Measurements from ENCODE around the gene TNFSF11.
"Not testable (repeated sequence)": the region's sequence is repeated elsewhere in the genome, so short reads cannot be mapped to it uniquely, and the experiment has no call there.

The TNFSF11 gene

DNA sequence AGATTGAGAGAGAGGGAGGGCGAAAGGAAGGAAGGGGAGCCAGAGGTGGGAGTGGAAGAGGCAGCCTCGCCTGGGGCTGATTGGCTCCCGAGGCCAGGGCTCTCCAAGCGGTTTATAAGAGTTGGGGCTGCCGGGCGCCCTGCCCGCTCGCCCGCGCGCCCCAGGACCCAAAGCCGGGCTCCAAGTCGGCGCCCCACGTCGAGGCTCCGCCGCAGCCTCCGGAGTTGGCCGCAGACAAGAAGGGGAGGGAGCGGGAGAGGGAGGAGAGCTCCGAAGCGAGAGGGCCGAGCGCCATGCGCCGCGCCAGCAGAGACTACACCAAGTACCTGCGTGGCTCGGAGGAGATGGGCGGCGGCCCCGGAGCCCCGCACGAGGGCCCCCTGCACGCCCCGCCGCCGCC lies at the start of gene TNFSF11:
Gene TNFSF11 (plus strand): TSS at position 142 of the 400 bp plus-strand sequence. CDS start 152 bp downstream, at position 294.
- no peak for FAIRE-seq

DNA sequence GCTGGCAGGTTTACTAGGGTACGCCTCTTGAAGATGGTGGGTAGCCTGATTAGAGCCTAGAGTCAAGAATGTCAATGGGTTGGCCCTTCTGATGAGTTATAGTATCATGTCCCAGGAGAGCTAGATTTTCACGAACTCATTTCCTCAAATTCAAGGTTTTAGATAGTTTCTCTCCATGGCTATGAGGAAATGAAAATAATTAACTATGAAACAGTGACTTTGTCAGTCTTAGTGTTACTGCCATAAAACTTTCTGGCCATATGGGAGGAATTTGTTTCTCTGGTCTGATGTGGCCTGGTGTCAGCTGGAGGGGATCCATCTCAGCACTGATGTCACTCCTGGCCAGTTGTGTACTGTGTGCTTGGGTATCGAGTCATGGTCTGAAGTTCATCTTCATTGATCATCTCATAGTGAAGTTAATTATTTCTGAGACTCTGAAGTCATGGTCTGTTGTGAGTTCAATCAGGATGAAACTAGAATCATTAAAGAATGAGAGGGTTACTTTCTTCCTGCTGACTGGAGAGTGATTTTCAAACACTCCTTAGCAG lies 49.4 kb upstream of the TNFSF11 start:
- FAIRE-seq = no peak

- no peak for FAIRE-seq
Observed at GRCh38 chr13:42525035-42525504, 48.9 kb upstream of the TNFSF11 start.

DNA sequence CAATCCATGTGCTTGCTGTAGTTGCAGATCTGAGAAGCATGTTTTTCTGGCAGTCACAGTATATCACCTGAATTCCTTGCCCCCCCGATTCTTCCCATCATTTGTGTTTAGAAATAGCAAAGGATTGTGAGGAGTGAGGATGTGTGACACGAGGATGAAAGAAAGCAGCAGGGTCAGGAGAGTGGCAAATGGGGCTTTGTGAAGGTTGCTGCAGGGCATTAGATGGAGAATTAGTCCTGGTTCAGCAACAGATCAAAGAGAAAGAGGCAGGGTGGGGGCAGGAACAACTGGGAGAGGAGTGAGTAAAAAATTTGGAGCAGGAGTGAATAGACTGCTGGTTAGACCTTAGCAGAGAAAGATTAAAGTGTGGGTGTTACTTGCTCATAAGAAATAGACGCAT lies 47.7 kb upstream of the TNFSF11 start:
- FAIRE-seq = no peak

GRCh38 chr13:42526804-42527203 lies 47.1 kb upstream of the TNFSF11 start:
- FAIRE-seq = no peak

DNA sequence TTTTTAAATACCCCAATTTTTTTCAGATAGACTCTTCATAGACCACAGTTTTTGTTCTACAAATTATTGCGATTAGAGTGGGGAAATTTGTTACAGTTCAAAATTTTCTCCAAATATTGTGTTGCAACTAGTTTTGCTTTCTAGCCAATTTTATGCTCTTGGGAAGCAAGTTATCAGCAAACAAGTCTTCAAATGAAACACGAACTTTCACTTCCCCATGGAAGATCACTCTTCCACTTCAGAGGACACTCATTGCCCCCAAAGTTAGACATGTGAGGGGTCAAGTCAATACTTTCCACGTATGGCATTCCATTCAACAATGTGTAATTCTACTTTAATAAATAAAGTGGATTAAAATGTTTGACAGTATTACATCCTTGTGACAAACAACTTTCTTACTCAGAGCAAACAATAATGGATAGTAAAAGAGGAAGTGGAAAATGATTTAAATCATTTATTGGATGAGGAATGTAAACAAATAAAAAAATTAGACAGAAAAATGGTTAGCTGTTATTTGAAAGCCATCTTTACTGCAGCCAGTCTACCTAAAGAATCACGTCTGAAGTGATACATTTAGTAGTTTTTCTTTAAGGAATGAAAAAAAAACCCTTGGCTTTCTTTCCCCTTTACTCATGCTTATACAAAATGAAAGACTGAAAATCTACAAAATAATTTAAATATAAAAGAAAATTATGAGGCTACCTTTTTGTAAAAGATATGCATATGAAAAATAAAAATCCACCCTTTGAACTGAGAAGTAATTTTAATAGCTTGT lies 41.2 kb upstream of the TNFSF11 start:
- FAIRE-seq = no peak

DNA sequence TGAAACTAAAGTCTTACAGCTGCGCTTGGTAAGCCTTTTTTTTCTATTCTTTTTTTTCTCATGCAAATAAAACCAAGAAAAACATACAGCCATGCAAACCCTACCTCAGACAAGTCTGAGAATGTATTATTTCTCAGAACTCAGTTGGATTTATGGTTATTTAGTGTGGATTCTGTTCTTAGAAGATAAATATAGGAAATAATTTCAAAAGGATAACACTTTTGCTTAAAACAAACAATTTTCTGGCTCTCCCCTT lies 40.7 kb upstream of the TNFSF11 start:
- FAIRE-seq = no peak

- no peak for FAIRE-seq
Observed at GRCh38 chr13:42534785-42535184, 39.2 kb upstream of the TNFSF11 start.

DNA sequence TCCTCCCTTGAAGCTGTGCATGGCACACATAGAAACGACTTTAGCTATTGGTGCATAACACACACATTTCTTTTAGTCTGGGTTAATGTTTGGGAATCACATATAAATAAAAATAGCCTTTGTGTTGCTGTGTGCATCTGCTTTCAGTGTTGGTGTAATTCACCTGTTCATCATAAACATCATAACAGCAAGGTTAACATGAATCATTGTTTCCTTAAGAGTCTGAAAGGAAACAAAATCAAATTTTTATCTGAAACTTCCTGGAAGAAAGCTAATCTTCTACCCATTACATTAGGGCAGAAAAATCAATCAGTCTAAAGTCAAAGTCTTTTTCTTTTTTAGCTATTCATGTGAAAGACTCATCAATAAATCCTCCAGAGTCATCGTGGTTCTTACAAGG lies 35.0 kb upstream of the TNFSF11 start:
- no peak for FAIRE-seq

DNA sequence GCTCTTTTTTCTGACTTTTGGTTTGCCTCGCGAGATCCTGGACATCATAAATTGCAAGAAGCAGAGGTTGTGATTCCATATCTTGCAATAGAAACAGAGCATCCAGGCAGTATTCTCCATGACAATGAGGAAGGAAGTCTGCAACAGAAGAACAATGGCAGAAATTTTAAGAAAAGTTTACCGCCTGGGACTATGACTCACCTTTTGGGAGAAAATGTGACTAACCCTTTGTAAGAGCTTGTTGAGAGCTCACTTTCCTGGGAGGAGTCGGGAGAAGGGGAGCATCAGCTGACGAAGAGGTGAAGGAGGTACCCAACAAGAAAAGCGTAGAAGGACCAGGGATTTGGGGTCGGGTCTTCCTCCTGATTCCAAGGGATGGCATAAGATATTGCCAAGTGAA lies 34.3 kb upstream of the TNFSF11 start:
- no peak for FAIRE-seq

- no peak for FAIRE-seq
Observed at GRCh38 chr13:42543215-42543797, 30.6 kb upstream of the TNFSF11 start.

DNA sequence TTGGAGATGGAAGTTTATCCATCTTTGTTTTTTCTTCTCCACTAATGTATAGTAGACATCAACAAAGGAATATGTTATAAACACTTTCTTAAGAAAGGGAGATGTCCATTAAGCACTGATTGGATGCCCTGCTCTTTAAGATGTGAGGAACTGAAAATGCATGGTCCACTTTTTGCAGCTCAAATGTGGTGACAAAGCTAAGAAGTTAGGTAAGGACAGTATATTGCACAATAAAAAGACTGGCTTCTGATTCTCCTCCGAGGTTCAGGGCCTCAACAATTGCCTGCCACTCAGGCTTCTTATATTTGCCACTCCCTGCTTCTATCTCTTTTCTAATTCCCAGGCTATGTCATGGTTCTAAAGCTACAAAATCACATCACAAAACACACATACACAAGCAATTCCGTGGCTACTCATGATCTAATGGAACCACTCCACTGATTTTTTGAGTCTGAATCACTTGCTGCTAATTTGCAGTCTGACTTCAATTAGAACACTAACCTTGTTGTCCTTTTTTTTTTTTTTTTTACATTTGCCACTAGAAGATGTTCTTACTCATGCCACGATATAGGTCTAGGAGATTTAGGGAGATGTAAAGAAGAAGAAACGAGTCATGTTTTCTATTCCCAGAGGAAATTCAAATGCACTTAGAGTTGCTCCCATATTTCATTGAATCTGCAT lies 29.6 kb upstream of the TNFSF11 start:
- FAIRE-seq = no peak

- FAIRE-seq = no peak
Observed at GRCh38 chr13:42545842-42546241, 28.1 kb upstream of the TNFSF11 start.

DNA sequence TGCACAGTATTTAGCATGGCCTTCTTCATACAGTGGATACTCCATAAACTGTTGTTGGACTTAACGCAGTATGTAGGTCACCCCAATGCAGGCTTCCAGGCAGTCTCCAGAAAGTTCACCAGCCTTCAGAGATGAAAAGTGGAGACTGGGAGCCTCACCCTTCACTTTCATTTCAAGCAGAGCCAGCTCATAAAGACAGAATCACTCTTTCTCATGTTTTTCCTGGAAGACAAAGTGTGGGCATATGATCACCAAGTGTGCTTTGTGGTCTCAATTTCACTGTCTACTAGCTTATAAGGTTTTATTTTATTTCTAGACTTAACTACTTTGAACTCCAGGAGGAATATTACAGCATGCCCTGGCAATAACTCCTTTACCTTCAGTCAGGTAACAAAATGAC lies 26.3 kb upstream of the TNFSF11 start:
- no peak for FAIRE-seq

DNA sequence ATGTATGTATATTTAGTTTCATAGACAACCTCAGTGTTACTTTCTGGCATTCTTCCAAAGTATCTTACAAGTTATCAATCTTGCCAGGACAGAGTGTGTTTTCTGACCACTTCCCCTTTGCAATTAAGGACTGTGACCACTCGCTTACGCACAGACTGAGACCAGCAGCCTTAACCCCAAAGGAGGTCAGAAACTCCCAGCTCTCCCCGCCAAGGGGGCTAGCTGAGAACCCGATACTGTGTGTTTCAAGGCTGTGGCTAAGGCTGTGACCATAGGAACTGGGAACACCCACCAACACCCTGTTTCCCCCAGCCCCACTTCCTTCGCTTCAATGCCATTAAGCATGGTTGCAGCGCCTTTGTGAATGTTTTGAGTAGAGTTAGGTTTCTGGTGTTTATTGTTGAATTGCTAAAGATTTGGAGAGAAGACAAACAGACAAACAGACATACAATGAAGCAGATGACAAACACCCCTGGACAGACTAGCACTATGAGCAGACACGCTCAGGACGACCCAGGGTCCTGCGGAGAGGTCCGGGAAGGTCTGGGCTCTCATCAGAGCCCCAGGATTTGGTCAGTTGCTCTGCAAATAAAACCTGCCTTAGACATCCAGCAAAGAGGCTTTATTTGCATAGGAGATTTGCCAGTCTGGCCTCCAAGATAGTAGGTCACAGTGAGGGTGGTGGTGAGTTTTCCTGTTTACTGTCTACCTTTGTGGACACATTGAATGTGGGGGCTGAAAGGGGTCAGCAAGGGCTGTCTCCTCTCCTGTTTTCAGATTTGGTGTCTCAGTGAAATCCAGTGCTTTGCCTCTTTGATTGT lies 25.0 kb upstream of the TNFSF11 start:
- no peak for FAIRE-seq

GRCh38 chr13:42549552-42549936 lies 24.4 kb upstream of the TNFSF11 start:
- no peak for FAIRE-seq

- FAIRE-seq = no peak
Observed at GRCh38 chr13:42551611-42552010, 22.3 kb upstream of the TNFSF11 start.

DNA sequence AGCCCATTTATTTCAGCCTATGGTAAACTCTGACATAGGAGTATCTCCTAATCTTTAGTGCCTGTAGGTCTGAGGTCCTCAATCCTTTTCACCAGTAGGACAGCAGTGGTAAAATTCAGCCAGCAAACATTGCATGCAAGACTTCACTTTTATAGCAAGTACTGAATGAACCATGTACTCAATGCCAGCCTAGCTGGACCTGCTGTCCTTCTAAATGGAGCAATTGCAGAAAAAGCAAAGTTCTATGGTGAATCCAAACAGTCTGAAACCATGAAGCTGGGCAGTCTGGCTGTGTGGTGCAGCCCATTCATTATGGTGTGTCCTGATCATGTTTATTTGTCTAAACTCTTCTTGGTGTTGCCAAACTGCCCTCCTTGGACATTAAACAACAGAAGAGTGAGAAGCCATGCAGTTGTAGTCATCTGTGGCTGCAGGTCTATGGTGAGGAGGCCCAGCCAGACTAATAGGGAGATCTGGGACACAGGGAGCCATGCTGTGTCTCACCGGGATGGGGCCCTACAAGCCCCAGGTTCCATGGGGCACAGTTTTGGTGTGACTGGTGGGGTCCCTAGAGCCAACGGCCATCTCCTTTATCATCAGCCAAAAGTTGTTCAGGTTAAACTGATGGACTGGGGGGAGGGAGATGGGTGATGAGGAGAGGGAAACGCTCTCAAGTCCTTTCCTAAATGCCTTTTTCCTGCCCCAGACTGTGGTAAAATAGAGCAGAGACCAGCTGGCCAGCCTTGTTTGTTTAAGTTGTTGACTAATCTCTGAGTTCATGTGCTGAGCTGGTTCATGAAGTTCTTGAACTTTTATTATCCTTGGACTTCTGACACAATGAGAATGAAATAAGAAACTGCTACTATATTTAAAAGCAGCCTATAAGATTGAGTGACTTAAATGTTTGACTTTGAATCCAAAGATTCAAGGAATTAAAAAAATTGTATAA lies 20.6 kb upstream of the TNFSF11 start:
- no peak for FAIRE-seq

- FAIRE-seq = no peak
Observed at GRCh38 chr13:42559057-42559456, 14.9 kb upstream of the TNFSF11 start.

GRCh38 chr13:42559573-42560218 lies 14.3 kb upstream of the TNFSF11 start:
- not testable (repeated sequence) for FAIRE-seq

DNA sequence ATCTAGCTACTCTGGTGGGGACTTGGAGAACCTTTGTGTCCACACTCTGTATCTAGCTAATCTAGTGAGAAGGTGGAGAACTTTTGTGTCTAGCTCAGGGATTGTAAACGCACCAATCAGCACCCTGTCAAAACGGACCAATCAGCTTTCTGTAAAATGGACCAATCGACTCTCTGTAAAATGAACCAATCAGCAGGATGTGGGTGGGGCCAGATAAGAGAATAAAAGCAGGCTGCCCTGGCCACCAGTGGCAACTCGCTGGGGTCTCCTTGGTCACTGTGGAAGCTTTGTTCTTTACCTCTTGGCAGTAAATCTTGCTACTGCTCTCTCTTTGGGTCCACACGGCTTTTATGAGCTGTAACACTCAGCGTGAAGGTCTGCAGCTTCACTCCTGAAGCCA lies 13.6 kb upstream of the TNFSF11 start:
- not testable (repeated sequence) for FAIRE-seq
